ENCODE data around the gene COL26A1. TPM values are rescaled to one million over a fixed set of nuclear protein-coding genes. Genes with fewer than 3 reads are reported as not detected.

The COL26A1 gene
- total RNA-seq, 1 donor from 2014 or later, result 0.11 TPM

GRCh38 chr7:101606498-101606923 lies 243.8 kb downstream of the COL26A1 start:
- Mint-ChIP-seq H3K4me3 (ENCODE audit: low read depth) (no peak overlapping the region), H3K36me3 (ENCODE audit: low read depth) (no peaks in the 10 kb centered on the region), H3K27me3 (ENCODE audit: low read depth) (no peaks in the 10 kb centered on the region), H3K27ac (no peak overlapping the region), H3K4me1 (ENCODE audit: low read depth) (peaks cover 1% of the 10 kb centered on the region), H3K9me3 (no peaks in the 10 kb centered on the region)
- intact Hi-C loops (cut with micrococcal nuclease), result loop anchor here (10.0 kb wide), 2 partner anchors 208 to 628 kb away; partner anchors contain the start of gene CUX1
- DNase-seq (ENCODE audit: low spot score), result no peak

Other genes starting within 250 kb of the COL26A1 start
- 0.23 TPM in 2 replicates for gene SERPINE1, start 235.8 kb upstream of the COL26A1 start, total RNA-seq
- 41.8 and 42.8 TPM in 2 replicates for gene AP1S1, start 208.4 kb upstream of the COL26A1 start, total RNA-seq
- gene VGF, start 197.3 kb upstream of the COL26A1 start, total RNA-seq, result 0.23 and 0.41 TPM in 2 replicates
- not detected in 2 replicates for gene NAT16, start 182.6 kb upstream of the COL26A1 start, total RNA-seq
- not detected in 2 replicates for gene MOGAT3, start 161.8 kb upstream of the COL26A1 start, total RNA-seq
- 75.5 and 82.8 TPM in 2 replicates for gene PLOD3, start 145.3 kb upstream of the COL26A1 start, total RNA-seq
- gene ZNHIT1, start 144.7 kb upstream of the COL26A1 start, total RNA-seq, result 45.1 and 46.8 TPM in 2 replicates
- gene CLDN15, start 125.1 kb upstream of the COL26A1 start, total RNA-seq, result 18.2 and 19.4 TPM in 2 replicates
- gene FIS1, start 117.8 kb upstream of the COL26A1 start, total RNA-seq, result 121 and 132 TPM in 2 replicates
- gene IFT22, start 41.1 kb upstream of the COL26A1 start, total RNA-seq, result 4.5 and 5.3 TPM in 2 replicates